Cerebellar nuclear complex (tissue), 1 donor: Measurements from ENCODE around the gene MB21D2.

ENCODE experiments used
- DNase-seq, 2 experiments: peaks; one replicate each; lab custom pipeline; 2025; lab: John Stamatoyannopoulos, UW

Gene MB21D2

GRCh38 chr3:192890347-192891335, 27.0 kb downstream of the MB21D2 start:
- no peak for DNase-seq

DNA sequence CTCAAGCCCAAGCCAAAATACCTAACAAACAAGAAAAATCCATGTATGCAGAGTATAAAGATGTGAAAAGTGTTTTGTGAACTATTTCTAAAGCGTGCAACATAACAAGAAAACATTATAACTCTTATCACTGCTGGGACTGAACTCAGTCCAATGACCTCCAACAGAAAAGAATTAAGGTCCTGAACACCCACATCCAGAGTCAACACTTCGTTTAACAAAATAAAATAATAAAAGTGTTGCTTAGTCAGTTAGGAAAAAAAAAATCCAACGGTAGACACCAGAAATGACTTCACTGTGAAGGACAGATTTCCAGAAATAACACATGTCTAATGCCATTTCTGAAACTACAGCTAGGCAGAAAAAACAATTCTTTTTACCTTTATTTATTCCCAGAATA, 28.0 kb downstream of the MB21D2 start:
- DNase-seq: no peak

DNA sequence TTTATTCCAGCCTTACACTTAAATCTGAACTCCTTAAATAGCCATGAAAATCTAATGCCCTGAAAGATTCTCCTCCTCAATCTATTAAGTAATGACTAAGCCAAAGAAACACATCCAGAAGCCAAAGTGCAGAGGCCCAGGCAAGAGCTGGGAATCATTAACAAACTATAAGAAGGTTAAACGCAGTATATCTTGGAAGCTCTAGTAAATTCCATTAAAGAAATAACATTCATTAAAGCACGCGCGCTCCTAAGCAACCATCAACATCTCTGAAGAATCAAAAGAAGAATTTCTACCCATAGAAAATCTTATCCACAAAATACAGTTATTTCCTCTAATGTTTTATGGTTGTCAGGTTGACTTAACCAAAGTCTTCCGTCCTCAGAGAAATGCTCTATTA, 29.5 kb downstream of the MB21D2 start:
- DNase-seq: no peak

DNA sequence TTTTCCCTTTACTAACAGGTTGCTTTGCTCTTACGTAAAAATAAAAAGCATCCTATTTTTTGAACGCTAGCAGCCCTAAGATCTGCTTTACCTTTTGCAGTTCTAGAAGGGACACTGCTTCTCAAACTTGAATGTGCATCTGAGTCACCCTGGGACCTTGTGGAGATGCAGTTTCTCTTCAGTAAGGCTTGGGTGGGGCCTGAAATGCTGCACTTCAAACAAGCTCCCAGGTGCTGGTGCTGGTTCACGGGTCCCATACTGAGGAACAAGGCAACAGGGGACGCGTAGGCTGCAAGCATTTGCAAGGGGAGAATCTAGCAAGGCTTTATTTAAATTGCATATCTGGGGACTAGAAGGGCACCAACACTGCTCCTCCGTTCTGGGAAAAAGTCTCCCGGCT, 30.0 kb downstream of the MB21D2 start:
- DNase-seq: no peak

GRCh38 chr3:192887047-192887446, 30.6 kb downstream of the MB21D2 start:
- no peak for DNase-seq

DNA sequence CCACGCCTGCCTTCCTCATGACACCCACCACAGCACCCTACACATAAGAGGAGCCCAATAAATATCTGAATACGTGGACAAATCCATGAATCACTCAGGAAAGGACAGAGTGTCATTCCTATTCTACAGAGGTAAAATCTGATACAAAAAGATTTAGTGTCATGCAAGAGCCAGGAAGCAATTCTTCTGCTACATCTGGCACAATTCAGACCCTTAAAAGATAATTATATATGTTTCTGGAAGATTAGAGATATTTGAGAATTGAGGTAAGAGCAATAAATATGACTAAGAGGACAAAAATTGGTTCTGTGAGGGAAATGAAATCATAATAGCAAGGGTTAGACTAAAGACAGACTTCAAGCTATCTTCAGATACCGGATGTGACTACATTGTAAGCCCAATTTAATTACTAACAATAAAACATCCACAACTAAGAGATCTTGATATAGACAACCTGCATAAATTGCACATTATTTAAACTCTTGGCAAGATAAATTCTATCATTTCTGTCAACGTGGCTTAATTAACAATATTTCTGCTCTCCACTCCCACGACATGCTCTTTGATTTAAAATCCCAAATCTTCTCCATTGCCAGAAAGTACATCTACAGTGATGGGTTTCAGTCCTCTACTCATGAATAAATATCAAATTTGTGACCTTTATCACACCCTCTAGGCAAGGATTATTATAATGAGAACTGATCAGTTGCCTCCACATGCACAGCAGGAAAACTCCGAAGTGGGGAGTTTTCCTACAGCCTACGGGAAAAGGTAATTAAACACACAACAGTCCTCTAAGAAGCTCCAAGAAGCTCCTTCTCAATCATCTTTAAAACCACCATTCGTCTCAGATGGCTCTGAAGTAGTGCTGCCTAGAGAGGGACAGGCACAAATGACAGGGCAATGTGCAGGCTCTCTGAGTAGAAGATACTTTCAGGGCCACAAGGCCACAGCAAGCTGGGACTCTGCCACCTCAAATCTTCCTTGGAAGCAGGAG, 32.6 kb downstream of the MB21D2 start:
- DNase-seq: no peak

GRCh38 chr3:192883512-192883911, 34.1 kb downstream of the MB21D2 start:
- no peak for DNase-seq

DNA sequence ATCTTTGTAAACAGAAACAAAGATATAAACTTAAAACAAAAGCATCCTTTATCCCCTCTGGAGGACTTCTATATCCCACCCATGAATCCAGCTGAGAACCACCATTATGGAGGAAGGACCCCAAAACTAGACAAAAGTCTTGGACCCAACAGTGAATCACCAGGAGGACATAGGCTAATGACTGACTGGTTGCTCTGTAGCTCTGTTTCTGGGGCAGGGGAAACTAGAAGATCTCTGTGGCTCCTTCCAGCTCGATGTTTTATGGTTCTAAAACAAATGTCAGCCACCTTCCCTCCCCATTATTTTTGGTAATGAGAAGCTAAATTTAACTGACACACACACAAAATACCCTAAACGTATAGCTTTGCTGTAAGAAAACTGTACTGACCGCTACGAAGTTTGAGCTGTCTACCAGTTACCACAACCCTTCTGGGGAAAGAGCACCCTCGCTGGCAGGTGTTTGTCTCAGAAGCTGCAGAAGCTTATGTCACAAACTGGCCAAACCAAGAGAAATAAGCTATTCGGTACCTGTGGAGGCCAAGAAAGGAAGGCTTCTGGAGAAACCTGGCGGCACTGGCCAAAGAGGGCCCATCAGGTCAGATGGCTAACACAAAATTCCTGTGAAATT, 36.4 kb downstream of the MB21D2 start:
- DNase-seq: no peak

- no peak for DNase-seq
These were observed 37.3 kb downstream of the MB21D2 start for GRCh38 chr3:192880313-192880712.

DNA sequence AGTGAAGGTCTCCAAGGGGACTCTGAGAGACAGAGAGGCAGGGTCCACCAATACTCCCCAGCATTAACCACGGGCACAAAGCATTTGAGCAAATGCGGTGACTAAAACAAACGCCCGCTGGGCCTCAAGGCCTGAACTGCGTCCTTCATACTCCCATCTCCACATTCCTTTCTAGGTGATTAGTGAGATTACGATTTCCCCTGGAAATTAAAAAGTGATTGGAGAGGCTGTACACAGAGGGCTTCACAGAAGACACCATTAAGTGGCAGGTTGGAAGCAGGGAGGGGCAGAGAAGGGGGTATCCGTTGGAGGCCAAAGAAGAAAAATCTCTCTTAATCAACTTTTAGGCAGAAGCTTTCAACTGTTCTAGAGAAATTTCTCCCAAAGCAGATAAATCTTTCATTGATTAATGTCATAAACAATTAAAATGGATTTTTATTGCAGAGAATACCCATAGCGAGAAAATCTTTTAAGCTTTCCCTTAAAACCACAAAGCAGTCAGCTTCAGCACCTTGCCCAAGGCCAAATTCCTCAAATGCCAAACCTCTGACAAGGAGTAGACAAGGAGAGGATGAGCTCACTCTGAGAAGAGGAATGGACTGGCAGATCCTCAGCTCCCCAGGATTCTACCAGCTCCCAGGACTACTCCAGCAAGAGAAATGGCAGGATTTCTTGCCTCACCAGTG, 38.2 kb downstream of the MB21D2 start:
- no peak for DNase-seq

GRCh38 chr3:192875971-192876565, 41.6 kb downstream of the MB21D2 start:
- no peak for DNase-seq

- DNase-seq: no peak
These were observed 46.8 kb downstream of the MB21D2 start for GRCh38 chr3:192870822-192871221.

DNA sequence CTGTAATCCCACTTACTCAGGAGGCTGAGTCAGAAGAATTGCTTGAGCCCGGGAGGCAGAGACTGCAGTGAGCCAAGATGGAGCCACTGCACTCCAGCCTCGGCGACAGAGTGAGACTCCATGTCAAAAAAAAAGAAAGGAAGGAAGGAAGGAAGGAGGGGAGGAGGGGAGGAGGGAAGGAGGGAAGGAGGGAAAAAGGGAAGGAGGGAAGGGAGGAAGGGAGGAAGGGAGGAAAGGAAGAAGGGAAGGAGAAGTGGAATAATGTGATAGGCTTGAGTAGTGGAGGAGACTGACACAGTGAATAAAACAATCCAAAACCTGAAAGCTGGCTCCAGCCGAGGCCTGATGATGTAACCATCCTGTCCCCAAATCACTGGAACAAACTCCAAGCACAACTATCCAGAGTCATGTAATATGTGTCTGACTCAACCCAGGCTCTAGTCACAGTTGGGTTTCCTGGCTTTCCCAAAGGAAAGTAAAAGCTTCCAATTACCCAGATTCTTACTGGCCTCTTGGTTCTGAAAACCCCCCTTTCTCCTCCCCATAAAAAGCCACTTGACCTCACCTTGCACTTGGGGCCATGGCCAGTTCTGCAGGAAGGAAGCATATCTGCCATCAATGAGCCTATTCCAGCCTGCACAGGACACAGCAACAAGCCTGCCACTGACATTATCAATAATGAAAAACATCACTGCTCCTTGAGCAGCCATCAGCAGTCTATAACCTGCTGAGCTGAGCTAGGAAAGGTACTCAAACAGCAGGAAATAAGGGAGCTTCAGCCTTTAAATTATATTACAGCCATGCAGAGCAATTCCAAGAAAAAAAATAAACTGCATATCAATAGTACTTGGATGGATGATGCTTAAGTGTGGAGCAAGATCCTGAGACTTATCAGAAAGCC, 48.3 kb downstream of the MB21D2 start:
- DNase-seq: no peak

GRCh38 chr3:192867645-192868044, 50.0 kb downstream of the MB21D2 start:
- no peak for DNase-seq

GRCh38 chr3:192866804-192867203, 50.9 kb downstream of the MB21D2 start:
- DNase-seq: no peak

- no peak for DNase-seq
These were observed 52.7 kb downstream of the MB21D2 start for GRCh38 chr3:192864941-192865340.

DNA sequence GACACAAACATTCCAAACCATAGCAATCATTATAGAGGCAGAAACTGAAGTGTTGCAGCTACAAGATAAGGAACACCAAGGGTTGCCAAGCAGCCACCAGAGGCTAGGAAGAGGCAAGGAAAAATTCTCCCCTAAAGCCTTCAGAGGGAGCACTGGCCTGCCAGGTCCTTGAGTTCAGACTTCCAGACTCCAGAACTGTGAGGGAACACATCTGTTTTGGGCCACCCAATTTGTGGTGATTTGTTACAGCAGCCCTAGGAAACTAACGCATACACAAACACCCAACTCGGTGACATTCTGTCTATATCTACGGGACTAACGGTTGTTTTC, 54.6 kb downstream of the MB21D2 start:
- DNase-seq: no peak

DNA sequence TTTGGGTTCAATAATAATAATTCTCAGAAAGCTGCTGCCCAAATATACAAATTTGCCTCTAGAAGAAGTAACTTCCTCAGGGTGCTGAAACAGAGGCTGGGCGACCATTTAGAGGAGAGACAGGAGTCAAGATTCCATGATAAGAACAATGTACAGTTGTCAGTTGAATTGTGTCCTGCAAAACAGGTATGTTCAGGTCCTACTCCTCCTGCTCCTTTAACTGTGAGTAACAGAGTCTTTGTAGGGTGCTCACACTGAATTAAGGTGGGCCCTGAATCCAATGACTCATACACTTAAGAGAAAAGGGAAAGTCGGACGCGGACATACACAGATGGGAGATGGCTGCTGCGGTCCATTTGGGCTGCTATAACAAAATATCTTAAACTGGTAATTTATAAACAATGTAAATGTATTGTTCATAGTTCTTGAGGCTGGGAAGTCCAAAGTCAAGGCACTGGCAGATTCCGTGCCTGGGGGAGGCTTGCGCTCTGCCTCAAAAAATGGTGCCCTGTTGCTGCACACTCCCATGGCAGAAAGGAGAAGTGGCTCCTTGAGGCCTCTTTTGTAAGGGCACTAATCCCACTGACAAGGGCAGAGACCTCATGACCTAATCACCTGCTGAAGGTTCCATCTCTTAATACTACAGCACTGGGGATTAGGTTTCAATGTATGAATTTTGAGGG, 55.1 kb downstream of the MB21D2 start:
- DNase-seq: no peak

- DNase-seq: no peak
These were observed 55.7 kb downstream of the MB21D2 start for GRCh38 chr3:192861972-192862371.

- DNase-seq: no peak
These were observed 57.2 kb downstream of the MB21D2 start for GRCh38 chr3:192860454-192860853.
